Stimulated activated CD4-positive, alpha-beta T cell treated with anti-CD3 and anti-CD28 coated beads, Interleukin-2, amount 100 ng/mL, for 48 hours (primary cell): ENCODE data around the gene NCOR2.

Experiments
- DNase-seq, 2 donors: peaks; one replicate each; pipeline ENCODE4 v3.0.0-alpha.2; 2020

Gene NCOR2

GRCh38 chr12:124520265-124520701, 47.1 kb downstream of the NCOR2 start:
- DNase-seq: no peak

DNA sequence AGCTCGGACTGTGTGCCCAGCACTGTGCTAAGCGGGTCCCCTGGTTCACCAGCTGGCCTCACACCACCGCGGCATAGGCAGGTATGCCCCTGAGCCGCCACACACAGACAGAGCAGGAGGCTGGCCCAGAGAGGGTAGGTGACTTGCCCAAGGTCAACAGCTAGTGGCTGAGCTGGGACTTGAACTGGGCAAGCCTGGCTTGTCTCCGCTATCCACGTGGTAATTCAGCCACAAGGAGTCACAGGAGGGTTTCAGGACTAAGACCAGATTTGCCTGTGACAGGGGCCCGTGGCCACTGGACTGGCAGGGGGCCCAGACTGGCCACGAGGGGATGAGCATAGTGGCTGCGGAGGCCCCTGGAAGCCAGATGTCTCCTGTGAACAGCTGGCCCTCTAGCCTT, 47.7 kb downstream of the NCOR2 start:
- no peak for DNase-seq

DNA sequence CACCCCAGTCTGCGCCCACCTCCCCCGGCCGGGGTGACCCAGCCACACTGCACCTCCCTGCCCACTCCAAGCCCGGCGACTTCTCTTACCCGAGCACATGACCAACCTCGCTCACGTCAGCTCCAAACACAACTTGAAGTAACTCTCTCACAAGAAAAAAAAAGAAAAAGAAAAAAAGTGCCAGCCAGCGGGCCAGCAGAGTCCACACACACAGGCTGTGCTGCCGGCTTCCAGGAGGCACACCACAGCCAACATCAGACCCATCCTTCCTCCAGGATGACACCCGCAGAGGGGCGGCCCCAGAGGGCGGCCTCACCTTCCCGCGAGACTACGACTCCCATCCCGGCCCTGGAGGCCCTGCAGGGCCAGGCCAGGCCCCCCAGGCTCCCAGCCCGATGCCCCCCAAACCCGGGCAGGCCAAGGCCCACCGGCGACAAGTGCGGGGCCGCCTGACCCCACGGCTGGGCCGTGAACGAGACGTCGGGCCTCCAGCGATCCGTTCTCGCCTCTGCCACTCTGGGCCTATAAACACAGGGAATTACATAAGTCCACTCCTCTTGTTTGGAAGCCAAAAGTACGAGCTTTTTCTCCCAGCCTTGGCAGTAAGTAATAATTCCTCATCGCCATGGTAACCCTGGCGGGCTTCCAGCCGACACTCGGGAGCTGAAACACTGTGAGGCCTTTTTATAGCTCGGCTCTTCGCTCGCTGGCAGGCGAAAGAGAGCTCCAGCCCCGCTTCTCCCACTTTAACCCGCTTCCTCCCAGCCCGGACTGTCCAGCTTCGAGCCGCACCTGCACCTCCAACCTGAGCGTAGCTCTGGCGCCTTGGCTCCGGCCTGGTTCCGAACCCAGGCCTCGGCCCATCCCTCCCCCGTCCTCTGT, 49.1 kb downstream of the NCOR2 start:
- no peak for DNase-seq
